SK-N-SH (cell line): ENCODE results near the gene ENPP7. TPM values are rescaled to one million over a fixed set of nuclear protein-coding genes. Genes with fewer than 3 reads are reported as not detected.

Experiments used
- CTCF ChIA-PET: fragments of 300-600, 350-600 bp; formaldehyde crosslinking; extraction: SDS; loops from one replicate; lab custom pipeline; 2021; lab: Yijun Ruan, JAX
- POLR2A ChIA-PET: fragments of 350-600 bp; sonication (Branson Sonifier 250); formaldehyde crosslinking; extraction: SDS; loops from one replicate; lab custom pipeline; 2020; ENCODE audit warnings: antibody characterized with exemption, inconsistent platforms; lab: Yijun Ruan, JAX
- DNase-seq: peaks from one replicate; pipeline ENCODE4 v3.0.0; 2012
- H2AFZ ChIP-seq: fragments of 200-600 bp; sonication (generic); 2 replicates; pipeline ENCODE4 v1.8.1; 2016; ENCODE audit warnings: antibody characterized with exemption, mild to moderate bottlenecking, low read depth
- H3F3A ChIP-seq: fragments of 200-600 bp; sonication (generic); replicated peaks from 2 replicates; pipeline ENCODE3; 2016; ENCODE audit warnings: antibody characterized with exemption, mild to moderate bottlenecking; ENCODE audit not compliant: insufficient read depth
- H3K27ac ChIP-seq, 2 experiments: fragments of 200-500 bp in 1 of 2; fragments of 200-600 bp in 1 of 2; sonication (Bioruptor generic) in 1 of 2; sonication (generic), shearing (Covaris generic) in 1 of 2; 2 replicates each; pipeline versions ENCODE4 v1.5.1 to v1.6.1; 2014 to 2016; ENCODE audit warnings: low read depth in 2 of 2, inconsistent platforms in 1 of 2, low read length in 1 of 2, mild to moderate bottlenecking in 1 of 2, mixed read lengths in 1 of 2
- H3K27me3 ChIP-seq: fragments of 200-600 bp; sonication (generic), shearing (Covaris generic); 2 replicates; pipeline ENCODE4 v1.6.1; 2016; ENCODE audit warnings: mixed run types; ENCODE audit not compliant: insufficient read depth
- H3K36me3 ChIP-seq, 2 experiments: fragments of 200-500 bp in 1 of 2; fragments of 200-600 bp in 1 of 2; sonication (Bioruptor generic) in 1 of 2; sonication (generic) in 1 of 2; replicated peaks in 1 of 2; 2 replicates each; pipeline versions ENCODE3 to v1.5.1; 2014 to 2016; ENCODE audit warnings: low read length in 1 of 2, mild to moderate bottlenecking in 1 of 2; ENCODE audit not compliant: insufficient read depth in 2 of 2, control insufficient read depth in 1 of 2
- H3K4me1 ChIP-seq, 2 experiments: fragments of 200-500 bp in 1 of 2; fragments of 200-600 bp in 1 of 2; sonication (Bioruptor generic) in 1 of 2; sonication (generic), shearing (Covaris generic) in 1 of 2; 2 replicates each; pipeline versions ENCODE4 v1.5.1 to v1.6.1; 2014 to 2016; ENCODE audit warnings: low read depth in 1 of 2, low read length in 1 of 2, mixed run types in 1 of 2; ENCODE audit not compliant: insufficient read depth in 2 of 2, control insufficient read depth in 1 of 2
- H3K4me2 ChIP-seq: fragments of 200-600 bp; sonication (generic), shearing (Covaris generic); 2 replicates; pipeline ENCODE4 v1.6.1; 2017; ENCODE audit warnings: mixed run types
- H3K4me3 ChIP-seq, 2 experiments: fragments of 200-500 bp in 1 of 2; fragments of 200-600 bp in 1 of 2; sonication (Bioruptor generic) in 1 of 2; sonication (generic), shearing (Covaris generic) in 1 of 2; 2 replicates each; pipeline versions ENCODE4 v1.5.1 to v1.8.1; 2014 to 2016; ENCODE audit warnings: low read depth in 2 of 2, inconsistent platforms in 1 of 2, low read length in 1 of 2, mild to moderate bottlenecking in 1 of 2, mixed read lengths in 1 of 2, moderate library complexity in 1 of 2
- H3K79me2 ChIP-seq: fragments of 200-600 bp; sonication (generic); 2 replicates; pipeline ENCODE4 v1.8.1; 2017; ENCODE audit warnings: mild to moderate bottlenecking; ENCODE audit not compliant: insufficient read depth
- H3K9ac ChIP-seq: fragments of 200-600 bp; sonication (generic); 2 replicates; pipeline ENCODE4 v1.6.1; 2017; ENCODE audit warnings: mixed run types
- H3K9me2 ChIP-seq: fragments of 200-600 bp; sonication (generic); 2 replicates; pipeline ENCODE4 v1.6.1; 2017; ENCODE audit warnings: mixed run types
- H3K9me3 ChIP-seq: fragments of 200-600 bp; sonication (generic); 2 replicates; pipeline ENCODE4 v1.6.1; 2017; ENCODE audit warnings: mixed run types, mild to moderate bottlenecking, moderate library complexity
- H4K20me1 ChIP-seq: fragments of 200-600 bp; sonication (generic); 2 replicates; pipeline ENCODE4 v1.6.1; 2017; ENCODE audit warnings: mild to moderate bottlenecking, mixed run types; ENCODE audit not compliant: insufficient read depth
- ELF1 ChIP-seq: IDR thresholded peaks from 2 replicates; pipeline ENCODE4 v1.4.0; 2012
- EP300 ChIP-seq, 2 experiments: IDR thresholded peaks; 2 replicates each; pipeline versions ENCODE4 v1.4.0 to v1.6.1; 2012; ENCODE audit warnings: borderline replicate concordance in 1 of 2, low read depth in 1 of 2, low read length in 1 of 2
- EZH2phosphoT487 ChIP-seq: fragments of 200-600 bp; sonication (generic); IDR thresholded peaks from 2 replicates; pipeline ENCODE4 v1.6.1; 2017; ENCODE audit warnings: low read depth, mixed run types, mild to moderate bottlenecking, antibody characterized with exemption, moderate library complexity, borderline replicate concordance
- GABPA ChIP-seq: IDR thresholded peaks from 2 replicates; pipeline ENCODE4 v1.4.0; 2012; ENCODE audit warnings: low read depth, mild to moderate bottlenecking
- GATA2 ChIP-seq: sonication (generic); formaldehyde crosslinking; IDR thresholded peaks from 2 replicates; pipeline ENCODE4 v1.5.0; 2020; ENCODE audit warnings: mild to moderate bottlenecking, missing genetic modification reagents
- IRF3 ChIP-seq: fragments of 150-350 bp; IDR thresholded peaks from 2 replicates; pipeline ENCODE4 v1.6.1; 2016; ENCODE audit warnings: mild to moderate bottlenecking, low read depth, low read length
- MEF2A ChIP-seq: IDR thresholded peaks from 2 replicates; pipeline ENCODE4 v1.4.0; 2012; ENCODE audit warnings: low read depth, borderline replicate concordance
- MXI1 ChIP-seq: IDR thresholded peaks from 2 replicates; pipeline ENCODE4 v1.6.1; 2012; ENCODE audit warnings: mild to moderate bottlenecking, low read depth, low read length, improper control_type of control experiment
- NFIC ChIP-seq: IDR thresholded peaks from 2 replicates; pipeline ENCODE4 v1.4.0; 2012; ENCODE audit warnings: borderline replicate concordance
- PBX3 ChIP-seq: IDR thresholded peaks from 2 replicates; pipeline ENCODE4; 2012
- RAD21 ChIP-seq: IDR thresholded peaks from 2 replicates; pipeline ENCODE4 v1.6.1; 2012; ENCODE audit warnings: mild to moderate bottlenecking, low read length
- REST ChIP-seq: IDR thresholded peaks from 2 replicates; pipeline ENCODE4 v1.6.1; 2012; ENCODE audit warnings: mild to moderate bottlenecking, low read depth, low read length, moderate library complexity
- RFX5 ChIP-seq: IDR thresholded peaks from 2 replicates; pipeline ENCODE4 v1.6.1; 2012; ENCODE audit warnings: mild to moderate bottlenecking, improper control_type of control experiment, low read length
- SMC3 ChIP-seq: IDR thresholded peaks from 2 replicates; pipeline ENCODE4 v1.6.1; 2012; ENCODE audit warnings: low read depth, low read length, improper control_type of control experiment
- TAF1 ChIP-seq: IDR thresholded peaks from 2 replicates; pipeline ENCODE4 v1.6.1; 2012; ENCODE audit warnings: low read depth, mild to moderate bottlenecking, low read length, moderate library complexity, borderline replicate concordance
- TCF12 ChIP-seq: IDR thresholded peaks from 2 replicates; pipeline ENCODE4 v1.4.0; 2012
- USF1 ChIP-seq: IDR thresholded peaks from 2 replicates; pipeline ENCODE4 v1.4.0; 2012; ENCODE audit warnings: low read depth, borderline replicate concordance
- YY1 ChIP-seq: IDR thresholded peaks from 2 replicates; pipeline ENCODE4 v1.4.0; 2012; ENCODE audit warnings: low read depth, mild to moderate bottlenecking
- ZBTB33 ChIP-seq: IDR thresholded peaks from 2 replicates; pipeline ENCODE4 v1.4.0; 2012; ENCODE audit warnings: low read depth, borderline replicate concordance
- WGBS: methylation state at CpG from one replicate; pipeline ENCODE4 v1.1.6; 2017; ENCODE audit warnings: low lambda C conversion rate; 5-methylcytosine and 5-hydroxymethylcytosine counted together
- polyA plus RNA-seq, 3 experiments: library from polyadenylated mRNA; depleted of rRNA; stranded (reverse); fragments of >200 nt; gene quantifications; 2 replicates each; pipeline ENCODE4 v1.2.3, GENCODE V29; 2012

The ENPP7 gene
- polyA plus RNA-seq, 1 of the 3 experiments (the other 2 are of a cell fraction) = not detected

- no peak overlapping the region for H3K4me3 ChIP-seq
- 0 out of 2 replicates have a peak, but pooled peaks cover 6% of the 10 kb centered on the region for H3K27me3 ChIP-seq
- H3K4me1 ChIP-seq = peaks cover 0 to 8% of the 10 kb centered on the region in 2 experiments; a peak in 1 of 4 replicates
- no peak for DNase-seq
- H4K20me1 ChIP-seq = no peaks in the 10 kb centered on the region
- H3K27ac ChIP-seq = no peak overlapping the region
- 85% methylated on average over 10 of the region's 10 CpGs for WGBS
- CTCF ChIA-PET = interaction anchor here (1.0 to 3.6 kb wide), 4 partner anchors 9 to 79 kb away, joined by 3 to 23 read pairs (median 4); no protein-coding TSS in a partner anchor
- POLR2A ChIA-PET = no interaction called here
- no peaks in the 10 kb centered on the region for H3K36me3 ChIP-seq
- no peak overlapping the region for H2AFZ ChIP-seq
- no peak overlapping the region for H3K9ac ChIP-seq
- H3K79me2 ChIP-seq = no peaks in the 10 kb centered on the region
- no peaks in the 10 kb centered on the region for H3K9me2 ChIP-seq
- no peaks in the 10 kb centered on the region for H3K9me3 ChIP-seq
- H3F3A ChIP-seq = no peaks in the 10 kb centered on the region
- no peak overlapping the region for H3K4me2 ChIP-seq
- no peak for TF ChIP-seq TCF12
- TF ChIP-seq ZBTB33 = no peak
- TF ChIP-seq YY1 = no peak
- TF ChIP-seq ELF1 = no peak
- TF ChIP-seq REST = no peak
- TF ChIP-seq MEF2A = no peak
- no peak for TF ChIP-seq USF1
- TF ChIP-seq TAF1 = no peak
- TF ChIP-seq RAD21 = no peak
- no peak for TF ChIP-seq EZH2phosphoT487
- no peak for TF ChIP-seq MXI1
- TF ChIP-seq GABPA = no peak
- no peak for TF ChIP-seq SMC3
- no peak for TF ChIP-seq IRF3
- TF ChIP-seq GATA2 (CRISPR knock-in tag) = no peak
- TF ChIP-seq PBX3 = no peak
- TF ChIP-seq RFX5 = no peak
- TF ChIP-seq NFIC = no peak
- TF ChIP-seq EP300 (IDR thresholded peaks at IDR 0.05; ENCODE audit: borderline replicate concordance in 1 of 2, low read depth in 1 of 2, low read length in 1 of 2) = no peak
Observed at GRCh38 chr17:79732254-79732653, 1.5 kb downstream of the ENPP7 start.
